ENCODE data around the gene CEP250.
"Not testable (repeated sequence)": the region's sequence is repeated elsewhere in the genome, so short reads cannot be mapped to it uniquely, and the experiment has no call there.

The CEP250 gene

GRCh38 chr20:35453647-35454046 lies 1.8 kb upstream of the CEP250 start:
- no peak for DNase-seq

- not testable (repeated sequence) for DNase-seq
Observed at GRCh38 chr20:35456700-35457099, 1.3 kb downstream of the CEP250 start.

GRCh38 chr20:35457539-35457938 lies 2.1 kb downstream of the CEP250 start:
- not testable (repeated sequence) for DNase-seq

GRCh38 chr20:35458388-35458787 lies 3.0 kb downstream of the CEP250 start:
- no peak for DNase-seq

- no peak for DNase-seq
Observed at GRCh38 chr20:35461620-35462019, 6.2 kb downstream of the CEP250 start.

- DNase-seq, result no peak
Observed at GRCh38 chr20:35462351-35462750, 7.0 kb downstream of the CEP250 start.

GRCh38 chr20:35463455-35464300 lies 8.3 kb downstream of the CEP250 start:
- DNase-seq, result peak; percentile 49

- DNase-seq, result peak; percentile 40
Observed at GRCh38 chr20:35465976-35466375, 10.6 kb downstream of the CEP250 start.

GRCh38 chr20:35466856-35467255 lies 11.5 kb downstream of the CEP250 start:
- no peak for DNase-seq

GRCh38 chr20:35467339-35468224 lies 12.2 kb downstream of the CEP250 start:
- DNase-seq, result no peak

GRCh38 chr20:35468671-35469334 lies 13.4 kb downstream of the CEP250 start:
- no peak for DNase-seq

- no peak for DNase-seq
Observed at GRCh38 chr20:35472209-35472608, 16.8 kb downstream of the CEP250 start.

- no peak for DNase-seq
Observed at GRCh38 chr20:35473684-35474083, 18.3 kb downstream of the CEP250 start.

- no peak for DNase-seq
Observed at GRCh38 chr20:35474303-35474871, 19.0 kb downstream of the CEP250 start.

- DNase-seq, result no peak
Observed at GRCh38 chr20:35476288-35476687, 20.9 kb downstream of the CEP250 start.

GRCh38 chr20:35478804-35479472 lies 23.5 kb downstream of the CEP250 start:
- DNase-seq, result no peak

- DNase-seq, result no peak
Observed at GRCh38 chr20:35479798-35480197, 24.4 kb downstream of the CEP250 start.

GRCh38 chr20:35487479-35487878 lies 32.1 kb downstream of the CEP250 start:
- no peak for DNase-seq

- no peak for DNase-seq
Observed at GRCh38 chr20:35489717-35490116, 34.3 kb downstream of the CEP250 start.

- no peak for DNase-seq
Observed at GRCh38 chr20:35490736-35491181, 35.4 kb downstream of the CEP250 start.

GRCh38 chr20:35491823-35492222 lies 36.4 kb downstream of the CEP250 start:
- DNase-seq, result no peak

GRCh38 chr20:35492352-35492751 lies 37.0 kb downstream of the CEP250 start:
- no peak for DNase-seq
